NOMO-1 (cell line): ENCODE data around the gene GFAP.
"Not testable (repeated sequence)": the region's sequence is repeated elsewhere in the genome, so short reads cannot be mapped to it uniquely, and the experiment has no call there.

Source experiments
- DNase-seq, 2 experiments: peaks; one replicate each; lab custom pipeline; 2025; ENCODE audit not compliant: unreplicated experiment in 2 of 2; lab: John Stamatoyannopoulos, UW

Gene GFAP

GRCh38 chr17:44915321-44915726 is at the start of gene GFAP:
GFAP (minus strand) TSS chr17:44915500; CDS start chr17:44915486, 14 bp downstream.
- DNase-seq: no peak

GRCh38 chr17:44961921-44962350 is 46.6 kb upstream of the GFAP start:
- DNase-seq: no peak

- no peak for DNase-seq
Observed at GRCh38 chr17:44960691-44961090, 45.4 kb upstream of the GFAP start.

GRCh38 chr17:44959821-44960531 is 44.7 kb upstream of the GFAP start:
- no peak for DNase-seq

- no peak for DNase-seq
Observed at GRCh38 chr17:44956998-44957981, 42.0 kb upstream of the GFAP start.

GRCh38 chr17:44955674-44956425 is 40.5 kb upstream of the GFAP start:
- no peak for DNase-seq

- no peak for DNase-seq
Observed at GRCh38 chr17:44952946-44953475, 37.7 kb upstream of the GFAP start.

- no peak for DNase-seq
Observed at GRCh38 chr17:44948315-44948795, 33.1 kb upstream of the GFAP start.

- peak; percentile 96 to 97 for DNase-seq
Observed at GRCh38 chr17:44947461-44948314, 32.4 kb upstream of the GFAP start, which contains the start of gene KIF18B. KIF18B (minus strand) TSS chr17:44947773; CDS start chr17:44936344, 11,429 bp downstream.

- not testable (repeated sequence) for DNase-seq
Observed at GRCh38 chr17:44945652-44946051, 30.4 kb upstream of the GFAP start.

- DNase-seq: no peak
Observed at GRCh38 chr17:44942456-44942855, 27.2 kb upstream of the GFAP start.

- no peak for DNase-seq
Observed at GRCh38 chr17:44941712-44942331, 26.5 kb upstream of the GFAP start.

GRCh38 chr17:44940768-44941167 is 25.5 kb upstream of the GFAP start:
- DNase-seq: no peak

GRCh38 chr17:44940317-44940716 is 25.0 kb upstream of the GFAP start:
- no peak for DNase-seq

GRCh38 chr17:44935116-44935515 is 19.8 kb upstream of the GFAP start:
- no peak for DNase-seq

GRCh38 chr17:44934745-44935105 is 19.4 kb upstream of the GFAP start:
- no peak for DNase-seq

- no peak for DNase-seq
Observed at GRCh38 chr17:44933824-44934744, 18.8 kb upstream of the GFAP start.

- no peak for DNase-seq
Observed at GRCh38 chr17:44932787-44933097, 17.4 kb upstream of the GFAP start.
